Heart right ventricle (tissue), 16 donors: Measurements from ENCODE around the gene RPS5. TPM values are rescaled to one million over a fixed set of nuclear protein-coding genes. Genes with fewer than 3 reads are reported as not detected.

Experiments
- ATAC-seq, 8 donors: fragments of 200-7000 bp; cut with Tn5 transposase; one replicate each; pipeline ENCODE4 v1.9.1; 2020; ENCODE audit warnings: mild to moderate bottlenecking in 8 of 8, moderate library complexity in 8 of 8, moderate number of reproducible peaks in 1 of 8
- DNase-seq, 2 donors: peaks; one replicate each; pipeline ENCODE4 v3.0.0-alpha.2; 2020
- H3K27ac ChIP-seq, 10 donors: fragments of 200-600 bp; sonication (generic) in 2 of 10; one replicate each; pipeline versions ENCODE4 v1.5.0 to v1.8.0; 2020 to 2022; ENCODE audit warnings: mild to moderate bottlenecking in 3 of 10
- H3K27me3 ChIP-seq, 7 donors: fragments of 200-600 bp; one replicate each; pipeline ENCODE4 v1.8.0; 2021 to 2022; ENCODE audit warnings: mild to moderate bottlenecking in 2 of 7
- H3K36me3 ChIP-seq, 9 donors: fragments of 200-600 bp; sonication (generic) in 1 of 9; one replicate each; pipeline versions ENCODE4 v1.5.0 to v1.8.0; 2020 to 2022; ENCODE audit warnings: mild to moderate bottlenecking in 2 of 9
- H3K4me1 ChIP-seq, 9 donors: fragments of 200-600 bp; sonication (generic) in 1 of 9; one replicate each; pipeline versions ENCODE4 v1.5.0 to v1.8.0; 2020 to 2022; ENCODE audit warnings: mild to moderate bottlenecking in 4 of 9
- H3K4me3 ChIP-seq, 10 donors: fragments of 200-600 bp; sonication (generic) in 2 of 10; one replicate each; pipeline versions ENCODE4 v1.5.0 to v1.8.0; 2020 to 2022; ENCODE audit warnings: mild to moderate bottlenecking in 7 of 10, moderate library complexity in 2 of 10
- H3K9me3 ChIP-seq, 11 donors: fragments of 200-600 bp in 10 of 11; sonication (generic) in 2 of 11; one replicate each; pipeline versions ENCODE4 v1.5.0 to v1.8.0; 2013 to 2022; ENCODE audit warnings: mild to moderate bottlenecking in 2 of 11, control low read depth in 1 of 11, moderate library complexity in 1 of 11
- CTCF ChIP-seq, 9 donors: fragments of 200-600 bp; sonication (generic) in 2 of 9; IDR thresholded peaks; one replicate each; pipeline versions ENCODE4 v1.5.0 to v1.8.0; 2021 to 2022; ENCODE audit warnings: antibody characterized with exemption in 9 of 9, mild to moderate bottlenecking in 5 of 9, moderate library complexity in 1 of 9
- WGBS, 2 donors: extraction: QIAGEN DNeasy Blood & Tissue Kit; methylation state at CpG; one replicate each; pipeline ENCODE4 v1.1.7; 2013; ENCODE audit warnings: inconsistent platforms in 1 of 2; 5-methylcytosine and 5-hydroxymethylcytosine counted together
- intact Hi-C, 10 donors: fragments of 100-400 bp; cut with DNase I; formaldehyde crosslinking; loops; one replicate each; pipeline versions ENCODE4 v1.11.1 to v1.14.2; 2022
- polyA plus RNA-seq, 2 donors: library from polyadenylated mRNA; stranded (reverse); fragments of 200-250 nt; gene quantifications; one replicate each; pipeline ENCODE4 v1.2.3, GENCODE V29; 2013
- total RNA-seq, 10 donors: library from RNA; stranded (reverse); fragmentation: NEBNext Ultra II Directional in 3 of 10; extraction: Animal tissue kit (Norgen Biotek cat#: 25700) in 3 of 10; gene quantifications; one replicate each; pipeline versions ENCODE4 v1.2.1 to v1.2.4, GENCODE V29; 2021 to 2023
- donor health status: Arrhythmogenic right ventricular cardiomyopathy.
- donor health status: ischemic (EF 13 %, LVEDD 7.1; RV severe dilation, severe dysfunction).
- donor health status: healthy with polysubstance abuse.
- donor health status: DM: no; HTN: yes; CAD: no.
- donor health status: DM: no; HTN: no; CAD: no.
- donor health status: ischemic (EF 25% LVEDD 6.9; RV normal size, moderate dysfunction).
- donor health status: ischemic (EF 25% LVEDD 5.7; RV mildly dilated, moderate dysfunction).
- donor health status: healthy.
- donor health status: DM: yes; HTN: yes; CAD: no.
- donor health status: Ischemic cardiomyopathy.
- donor health status: ischemic (EF 35%, LVEDD 5.7; RV mildly dilated, moderate dysfunction).
- donor health status: nonischemic (EF 11% LVEDD 7.7; RV severe dilation, severe dysfunction).
- donor health status: DM: yes; HTN: yes; CAD: no.
- donor health status: PGD.
- donor health status: ischemic (EF 29% LVEDD 5.4; RV normal size, mild dysfunction).
- donor health status: nonischemic (EF 23%, LVEDD 6.1; RV moderate dilation, normal function).

The RPS5 gene
- total and polyA plus RNA-seq, 12 donors = 360 to 2,053 (median 425) TPM

GRCh38 chr19:58380037-58380661 is 6.9 kb upstream of the RPS5 start:
- Histone ChIP-seq H3K36me3 (no peaks in the 10 kb centered on the region), H3K27ac (peak overlapping the region; percentile 74 to 98 (median 95)), H3K9me3 (no peaks in the 10 kb centered on the region), H3K27me3 (no peaks in the 10 kb centered on the region), H3K4me1 (peaks cover 11 to 31% (median 20%) of the 10 kb centered on the region in 9 donors), H3K4me3 (peak overlapping the region; percentile 53 to 96 (median 79))
- DNase-seq (no peak), ATAC-seq (peak in 3 of 8 donors; percentile 0 to 2 (median 0))
- TF ChIP-seq CTCF (IDR thresholded peaks at IDR 0.05) = no peak
- 6 to 7% methylated on average over 24 of the region's 24 CpGs for WGBS, 2 donors
- intact Hi-C loops = loop anchor here in 1 of 10 donors (2.0 kb wide), 1 partner anchor 17 kb away; the partner anchor contains the start of gene ZNF497

- Histone ChIP-seq H3K27me3 (no peaks in the 10 kb centered on the region), H3K27ac (peak within 1 kb of the TSS; percentile 74 to 98 (median 95)), H3K9me3 (no peaks in the 10 kb centered on the region), H3K4me1 (peaks cover 14 to 39% (median 25%) of the 10 kb centered on the region in 9 donors), H3K36me3 (no peaks in the 10 kb centered on the region), H3K4me3 (peak within 1 kb of the TSS; percentile 53 to 96 (median 79))
- peak; percentile 97 to 100 for DNase-seq
- TF ChIP-seq CTCF (IDR thresholded peaks at IDR 0.05) = peak in 2 of 9 donors; percentile 12 to 16
- intact Hi-C loops = loop anchor here in 1 of 10 donors (2.0 kb wide), 1 partner anchor 18 kb away; the partner anchor contains the start of gene ZNF497
- ATAC-seq = peak; percentile 94 to 97 (median 95)
- 0 to 1% methylated on average over 83 of the region's 83 CpGs for WGBS, 2 donors
Measured at GRCh38 chr19:58380662-58381459, 6.2 kb upstream of the RPS5 start, which contains the start of gene ZNF837. Gene ZNF837 (minus strand): TSS chr19:58381030. CDS start chr19:58369332, 11,698 bp downstream.

- WGBS, 2 donors = 32% methylated on average over 26 of the region's 26 CpGs
- Histone ChIP-seq H3K27me3 (no peaks in the 10 kb centered on the region), H3K36me3 (no peaks in the 10 kb centered on the region), H3K9me3 (no peaks in the 10 kb centered on the region), H3K4me3 (peak overlapping the region; percentile 36 to 96 (median 79)), H3K4me1 (peaks cover 17 to 44% (median 31%) of the 10 kb centered on the region in 9 donors), H3K27ac (peak overlapping the region in 9 of 10 donors; percentile 47 to 98 (median 95))
- intact Hi-C loops = loop anchor here in 1 of 10 donors (2.0 kb wide), 1 partner anchor 19 kb away; the partner anchor contains the start of gene ZNF497
- no peak for TF ChIP-seq CTCF (IDR thresholded peaks at IDR 0.05)
- no peak for DNase-seq
- ATAC-seq = no peak
Measured at GRCh38 chr19:58381460-58382212, 5.4 kb upstream of the RPS5 start.
